AG10803 (cell line): ENCODE data around the gene ZNF3.
A peak's percentile ranks its signal among the peaks of the same experiment; 100 is the strongest.

Source experiments
- DNase-seq: peaks from one replicate; pipeline ENCODE4 v3.0.0; 2010; ENCODE audit warnings: low read depth
- H3K4me3 ChIP-seq: 2 replicates; pipeline ENCODE4 v1.5.1; 2011; ENCODE audit warnings: mild to moderate bottlenecking, low read length, control low read depth
- TF ChIP-seq, protein P1 (sequence below): conservative IDR thresholded peaks from 2 replicates; pipeline ENCODE4 v1.5.1; 2011; ENCODE audit warnings: mild to moderate bottlenecking, low read length, control low read depth, inconsistent platforms

Gene ZNF3

DNA sequence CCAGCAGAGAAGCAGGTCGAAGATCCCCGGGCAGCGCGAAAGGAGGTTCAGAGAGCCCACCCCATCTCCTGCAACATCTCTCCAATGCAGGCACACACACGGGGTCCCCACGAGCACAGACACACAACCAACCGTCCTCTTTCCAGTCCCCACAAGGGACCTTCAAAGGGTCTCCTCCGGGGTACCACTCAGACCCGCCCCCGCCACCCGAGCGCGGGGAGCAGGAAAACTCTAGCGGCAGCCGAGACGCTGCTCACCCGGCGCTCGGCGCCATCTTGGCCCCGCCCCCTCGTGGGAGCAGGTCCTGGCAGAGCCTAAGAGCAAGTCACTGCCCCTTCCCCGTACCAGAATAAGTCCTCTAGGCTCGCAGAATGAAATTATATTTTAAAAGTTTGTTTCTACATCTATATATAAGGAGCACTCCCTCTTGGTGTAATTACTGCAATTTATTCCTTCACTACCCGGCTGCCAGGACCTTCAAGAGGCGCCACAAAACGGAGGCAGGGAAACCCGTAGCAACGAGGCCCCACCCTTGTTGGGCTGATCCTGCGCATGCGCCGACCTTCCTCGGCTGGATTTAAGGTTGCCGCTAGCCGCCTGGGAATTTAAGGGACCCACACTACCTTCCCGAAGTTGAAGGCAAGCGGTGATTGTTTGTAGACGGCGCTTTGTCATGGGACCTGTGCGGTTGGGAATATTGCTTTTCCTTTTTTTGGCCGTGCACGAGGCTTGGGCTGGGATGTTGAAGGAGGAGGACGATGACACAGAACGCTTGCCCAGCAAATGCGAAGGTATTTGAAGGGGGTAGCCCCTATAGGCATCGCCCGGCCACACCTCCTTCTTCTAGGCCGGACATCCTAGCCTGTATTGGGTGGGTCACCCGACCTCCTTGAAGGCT is 37.8 kb upstream of the ZNF3 start, which contains the start of the genes CNPY4 and TAF6:
Gene CNPY4, plus strand, starts transcription at position 563 of the 898 bp plus-strand sequence. Its CDS starts 111 bp downstream, at position 674.
Gene TAF6, minus strand, starts transcription at position 287 of the 898 bp plus-strand sequence. CDS start 5,149 bp downstream, outside the sequence.
- TF ChIP-seq, protein P1, sequence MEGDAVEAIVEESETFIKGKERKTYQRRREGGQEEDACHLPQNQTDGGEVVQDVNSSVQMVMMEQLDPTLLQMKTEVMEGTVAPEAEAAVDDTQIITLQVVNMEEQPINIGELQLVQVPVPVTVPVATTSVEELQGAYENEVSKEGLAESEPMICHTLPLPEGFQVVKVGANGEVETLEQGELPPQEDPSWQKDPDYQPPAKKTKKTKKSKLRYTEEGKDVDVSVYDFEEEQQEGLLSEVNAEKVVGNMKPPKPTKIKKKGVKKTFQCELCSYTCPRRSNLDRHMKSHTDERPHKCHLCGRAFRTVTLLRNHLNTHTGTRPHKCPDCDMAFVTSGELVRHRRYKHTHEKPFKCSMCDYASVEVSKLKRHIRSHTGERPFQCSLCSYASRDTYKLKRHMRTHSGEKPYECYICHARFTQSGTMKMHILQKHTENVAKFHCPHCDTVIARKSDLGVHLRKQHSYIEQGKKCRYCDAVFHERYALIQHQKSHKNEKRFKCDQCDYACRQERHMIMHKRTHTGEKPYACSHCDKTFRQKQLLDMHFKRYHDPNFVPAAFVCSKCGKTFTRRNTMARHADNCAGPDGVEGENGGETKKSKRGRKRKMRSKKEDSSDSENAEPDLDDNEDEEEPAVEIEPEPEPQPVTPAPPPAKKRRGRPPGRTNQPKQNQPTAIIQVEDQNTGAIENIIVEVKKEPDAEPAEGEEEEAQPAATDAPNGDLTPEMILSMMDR, result 0 out of 2 replicates have a peak, but pooled peaks have one; percentile 7
- H3K4me3 ChIP-seq, result peak within 1 kb of the TSS; percentile 96
- peak; percentile 94 for DNase-seq

DNA sequence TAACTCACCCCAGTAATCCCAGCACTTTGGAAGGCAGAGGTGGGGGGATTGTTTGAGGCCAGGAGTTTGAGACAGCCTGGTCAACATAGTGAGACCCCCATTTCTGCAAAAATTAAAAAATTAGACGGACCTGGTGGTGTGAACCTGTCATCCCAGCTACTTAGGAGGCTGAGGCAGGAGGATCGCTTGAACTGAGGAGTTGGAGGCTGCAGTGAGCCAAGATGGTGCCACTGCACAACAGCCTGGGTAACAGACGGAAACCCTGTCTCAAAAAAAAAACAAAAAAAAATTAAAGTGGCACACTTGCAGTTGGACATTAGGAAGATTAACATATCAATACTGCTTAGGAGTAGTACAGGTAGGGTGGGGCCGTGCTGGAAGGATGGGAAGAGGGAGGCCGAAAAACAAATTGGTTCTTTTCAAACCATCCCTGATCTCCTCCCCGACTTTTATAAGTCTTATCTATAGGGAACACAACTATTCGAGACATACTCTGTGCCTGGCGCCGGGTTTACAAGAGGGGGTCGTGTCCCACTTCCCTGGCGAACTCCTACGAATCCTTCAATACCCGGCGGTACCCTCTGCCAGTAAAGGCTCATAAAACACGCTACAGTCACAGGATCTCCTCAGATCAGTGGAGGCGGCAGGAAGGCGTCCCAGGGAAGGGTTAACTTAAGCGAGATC is 37.0 kb upstream of the ZNF3 start:
- DNase-seq, result no peak
- H3K4me3 ChIP-seq, result peak overlapping the region; percentile 96
- TF ChIP-seq, protein P1, result no peak

GRCh38 chr7:100115026-100115425 is 33.5 kb upstream of the ZNF3 start:
- TF ChIP-seq, protein P1, result no peak
- DNase-seq, result no peak
- H3K4me3 ChIP-seq, result no peak overlapping the region

GRCh38 chr7:100111914-100112313 is 30.4 kb upstream of the ZNF3 start:
- no peak for DNase-seq
- H3K4me3 ChIP-seq, result no peak overlapping the region
- TF ChIP-seq, protein P1, result no peak

DNA sequence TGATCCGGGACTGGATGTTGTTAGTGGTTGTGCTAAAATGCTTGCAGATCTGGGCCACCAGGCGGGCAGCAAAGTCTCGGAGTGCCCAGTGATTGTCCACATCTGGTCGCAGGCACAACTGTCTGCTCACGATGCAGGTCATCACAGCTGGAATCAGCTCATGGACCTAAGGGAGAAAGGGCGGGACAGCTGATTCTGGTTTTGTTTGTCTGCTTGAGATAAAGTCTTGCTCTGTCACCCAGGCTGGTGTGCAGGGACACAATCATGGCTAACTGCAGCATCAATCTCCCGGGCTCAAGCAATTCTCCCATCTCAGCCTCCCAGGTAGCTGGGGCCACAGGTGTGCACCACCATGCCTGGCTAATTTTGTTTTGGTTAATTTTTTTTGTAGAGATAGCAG is 29.6 kb upstream of the ZNF3 start:
- no peak for DNase-seq
- TF ChIP-seq, protein P1, result no peak
- H3K4me3 ChIP-seq, result no peak overlapping the region

DNA sequence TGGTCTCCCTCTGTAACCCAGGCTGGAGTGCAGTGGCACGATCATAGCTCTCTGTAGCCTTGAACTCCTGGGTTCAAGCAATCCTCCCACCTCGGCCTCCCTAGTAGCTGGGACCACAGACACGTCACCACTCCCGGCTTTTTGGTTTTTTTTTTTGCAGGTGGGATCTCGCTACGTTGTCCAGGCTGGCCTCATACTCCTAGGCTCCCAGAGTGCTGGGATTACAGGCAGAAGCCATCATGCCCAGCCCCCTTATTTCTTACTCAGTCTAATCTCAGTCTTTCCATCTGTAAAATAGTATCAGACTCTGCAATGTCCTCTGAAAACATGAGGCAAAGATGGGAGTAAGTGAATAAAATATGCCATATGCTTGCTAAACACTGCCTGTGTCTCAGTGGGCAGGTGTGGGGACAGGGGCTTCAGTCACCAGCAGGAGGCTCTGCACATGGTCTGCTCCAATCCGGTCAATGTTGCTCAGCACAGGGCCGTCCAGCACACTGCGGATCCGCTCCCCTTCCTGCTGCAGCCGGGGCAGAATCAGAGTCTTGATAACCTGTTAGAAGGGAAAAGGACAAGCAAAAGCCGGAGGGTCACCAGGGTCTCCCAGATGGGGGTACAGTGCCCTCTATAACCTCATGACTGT is 28.1 kb upstream of the ZNF3 start:
- H3K4me3 ChIP-seq, result no peak overlapping the region
- TF ChIP-seq, protein P1, result no peak
- no peak for DNase-seq
